ENCODE results near the gene GSC.
"Not testable (repeated sequence)": the region's sequence is repeated elsewhere in the genome, so short reads cannot be mapped to it uniquely, and the experiment has no call there.

The GSC gene

GRCh38 chr14:94738097-94738496, 31.8 kb downstream of the GSC start:
- DNase-seq: no peak

- DNase-seq: no peak
These were observed 41.0 kb downstream of the GSC start for GRCh38 chr14:94728950-94729349.

GRCh38 chr14:94728440-94728839, 41.5 kb downstream of the GSC start:
- DNase-seq: not testable (repeated sequence)

- not testable (repeated sequence) for DNase-seq
These were observed 43.3 kb downstream of the GSC start for GRCh38 chr14:94726649-94727048.

- DNase-seq: no peak
These were observed 44.9 kb downstream of the GSC start for GRCh38 chr14:94724993-94725392.

- no peak for DNase-seq
These were observed 47.5 kb downstream of the GSC start for GRCh38 chr14:94722397-94722796.
